GM19438 (cell line): ENCODE results near the gene BTG2.

Experiments
- ATAC-seq: cut with Tn5 transposase; IDR thresholded peaks from one replicate; pipeline ENCODE4 v1.9.1; 2021; ENCODE audit warnings: low read depth; ENCODE audit not compliant: unreplicated experiment

BTG2 gene

DNA sequence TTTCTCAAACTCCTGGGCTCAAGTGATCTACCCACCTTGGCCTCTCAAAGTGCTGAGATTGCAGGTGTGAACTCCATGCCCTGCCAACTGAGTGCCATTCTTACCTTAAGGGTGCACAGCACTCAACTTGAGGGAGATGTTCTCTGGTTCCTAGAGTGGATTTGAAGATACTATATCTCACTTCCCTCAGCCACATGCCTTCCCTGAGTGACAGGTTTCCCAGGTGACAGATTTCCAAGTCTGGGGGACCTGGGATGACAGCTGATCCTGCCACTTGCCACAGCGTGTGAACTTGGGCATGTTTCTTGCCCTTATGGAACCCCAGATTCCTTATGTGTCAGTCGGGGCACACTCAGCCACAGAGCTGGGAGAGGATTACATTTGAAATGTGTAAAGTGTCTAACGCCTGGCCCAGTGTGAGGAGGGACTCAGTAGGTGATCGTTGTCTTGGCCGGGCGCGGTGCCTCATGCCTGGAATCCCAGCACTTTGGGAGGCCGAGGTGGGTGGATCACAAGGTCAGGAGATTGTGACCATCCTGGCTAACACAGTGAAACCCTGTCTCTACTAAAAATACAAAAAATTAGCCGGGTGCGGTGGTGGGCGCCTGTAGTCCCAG is 29.6 kb upstream of the BTG2 start:
- ATAC-seq: no peak

DNA sequence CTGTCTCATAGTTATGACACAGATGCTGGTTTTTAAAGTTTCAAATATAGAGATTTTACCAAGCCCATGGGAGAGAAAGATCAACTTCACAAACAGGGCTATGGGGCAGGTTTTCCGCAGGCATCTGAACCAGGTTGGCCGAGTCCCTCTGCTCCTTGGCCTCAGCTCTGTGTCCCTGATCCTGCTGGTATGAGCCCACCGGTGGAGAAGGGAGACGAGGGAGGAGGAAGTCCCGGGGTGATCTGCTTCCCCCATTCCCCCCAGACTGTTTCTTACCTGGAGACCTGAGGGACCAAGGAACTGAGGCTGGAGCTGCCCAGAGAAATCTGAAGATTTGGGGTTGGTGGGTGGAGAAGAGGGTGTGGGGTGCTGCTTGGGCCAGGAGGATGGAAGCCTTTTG is 28.9 kb upstream of the BTG2 start:
- ATAC-seq: no peak

GRCh38 chr1:203276916-203277545 is 28.3 kb upstream of the BTG2 start:
- ATAC-seq: no peak

DNA sequence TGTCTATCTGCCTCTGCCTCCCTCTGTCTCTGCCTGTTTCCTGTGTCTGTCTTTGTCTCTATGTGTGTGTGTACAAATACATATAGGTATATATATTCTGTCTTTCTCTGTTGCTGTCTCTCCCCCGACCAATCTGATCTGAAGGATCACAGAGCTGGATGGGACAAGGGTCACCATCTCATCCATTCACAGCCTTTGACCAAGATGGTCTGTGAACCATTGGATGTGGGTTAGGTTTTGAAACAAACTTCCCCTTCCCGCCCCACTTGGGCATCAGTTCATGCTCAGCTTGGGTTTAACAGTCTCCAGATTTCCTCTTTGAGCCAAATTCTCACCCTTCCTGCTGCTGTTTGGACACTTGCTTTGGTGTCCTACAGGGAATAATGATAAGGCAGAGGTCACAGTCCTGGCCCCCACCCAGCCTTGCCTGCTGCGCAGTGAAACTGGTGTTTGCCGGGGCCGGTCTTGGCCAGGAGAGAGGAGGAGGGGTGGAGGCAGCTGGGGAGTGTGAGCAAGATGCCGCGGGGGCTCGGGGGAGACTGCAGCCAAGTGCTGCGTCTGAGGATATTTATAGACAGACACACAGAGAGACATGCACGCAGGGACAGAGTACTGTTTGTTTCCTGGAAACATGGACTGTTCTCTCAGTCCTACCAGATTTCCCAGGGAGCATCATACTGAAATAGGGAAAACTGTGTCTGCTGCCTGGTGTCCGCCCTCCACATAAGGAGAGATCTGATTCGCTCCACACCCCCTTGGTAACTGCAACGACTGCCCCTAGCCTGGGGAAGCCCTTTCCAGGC is 27.0 kb upstream of the BTG2 start:
- no peak for ATAC-seq

DNA sequence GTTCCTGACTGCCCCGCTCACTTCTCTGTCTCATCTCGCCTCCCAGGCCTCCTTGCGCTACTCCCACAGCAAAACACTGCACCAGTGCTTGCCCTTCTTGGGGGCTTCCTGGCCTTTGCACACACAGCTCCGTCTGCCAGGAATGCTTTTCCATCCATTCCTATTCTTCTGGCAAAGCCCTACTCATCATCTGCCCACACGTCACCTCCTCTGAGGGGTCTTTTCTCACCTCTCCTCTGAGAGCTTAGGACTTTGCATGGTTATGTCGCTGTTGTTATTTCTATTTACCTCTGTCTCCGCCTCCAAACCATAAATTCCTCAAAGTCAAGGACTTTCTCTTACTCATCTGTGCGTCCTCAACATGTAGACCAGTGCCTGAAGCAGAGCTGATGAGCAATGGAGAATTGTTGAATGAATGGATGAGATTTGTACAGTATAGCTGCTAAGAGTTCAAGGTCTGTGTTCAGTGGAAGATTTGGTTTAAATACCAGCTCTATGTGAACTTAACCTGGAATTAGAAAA is 26.4 kb upstream of the BTG2 start:
- no peak for ATAC-seq

DNA sequence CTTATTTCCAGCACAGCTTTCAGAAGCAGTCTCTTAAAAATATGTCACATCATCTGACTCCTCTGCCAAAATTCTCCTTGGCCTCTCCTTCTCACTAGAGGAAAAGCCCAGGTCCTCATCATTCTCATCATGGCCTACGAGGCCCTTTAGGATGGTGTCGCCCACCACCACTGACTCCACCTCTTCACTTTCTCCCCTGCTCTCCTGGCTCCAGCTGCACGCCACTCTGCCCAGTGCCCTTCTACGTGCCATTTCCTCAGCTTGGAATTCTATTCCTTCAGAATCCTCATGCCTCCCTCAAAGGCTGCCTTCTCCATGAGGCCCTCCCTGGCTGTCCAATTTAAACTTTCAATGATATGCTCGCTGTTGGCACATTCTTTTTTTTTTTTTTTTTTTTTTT is 25.3 kb upstream of the BTG2 start:
- ATAC-seq: no peak

GRCh38 chr1:203281033-203281432 is 24.3 kb upstream of the BTG2 start:
- no peak for ATAC-seq

GRCh38 chr1:203281851-203282661 is 23.3 kb upstream of the BTG2 start:
- no peak for ATAC-seq

GRCh38 chr1:203282720-203283542 is 22.4 kb upstream of the BTG2 start:
- ATAC-seq: peak; percentile 31

GRCh38 chr1:203283597-203283996 is 21.7 kb upstream of the BTG2 start:
- ATAC-seq: no peak

GRCh38 chr1:203284411-203285123 is 20.8 kb upstream of the BTG2 start:
- no peak for ATAC-seq

DNA sequence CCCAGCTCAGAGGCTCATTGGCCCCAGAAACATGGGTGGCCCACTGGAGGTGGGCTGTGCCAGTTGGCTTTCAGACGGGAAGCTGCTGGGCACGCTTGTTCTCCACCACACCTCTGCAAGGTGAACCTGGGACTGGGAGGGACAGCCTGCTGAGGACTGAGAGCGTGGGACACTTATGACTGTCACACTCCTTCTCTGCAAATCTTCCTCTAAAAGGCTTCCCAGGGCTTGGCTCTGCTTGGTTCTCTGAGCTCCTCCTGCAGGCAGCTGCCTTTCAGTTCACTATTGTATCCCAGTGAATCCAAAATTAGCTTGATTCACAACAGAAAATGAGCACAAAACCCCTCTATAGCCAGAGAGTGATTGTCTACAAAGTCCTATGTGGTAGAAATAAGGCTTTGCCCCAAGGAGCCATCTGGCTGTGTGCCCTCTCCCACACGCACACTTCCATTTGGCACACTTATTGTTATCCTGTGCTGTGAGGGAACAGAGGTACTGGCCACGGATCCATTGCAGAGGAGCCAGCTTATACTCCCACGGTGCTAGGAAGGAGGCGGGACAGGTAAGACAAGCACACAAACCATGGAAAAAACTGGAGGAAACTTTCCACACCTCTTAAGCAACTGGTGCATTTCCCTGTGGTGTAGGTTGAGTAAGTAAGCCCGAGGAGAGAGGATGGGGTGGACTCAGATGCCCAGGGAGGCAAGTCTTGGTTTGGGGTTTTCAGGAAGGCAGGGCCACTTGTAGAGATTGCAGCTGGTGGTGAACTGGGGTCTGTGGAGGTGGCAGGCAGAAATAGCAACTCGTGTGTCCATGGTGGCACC is 18.9 kb upstream of the BTG2 start:
- no peak for ATAC-seq

DNA sequence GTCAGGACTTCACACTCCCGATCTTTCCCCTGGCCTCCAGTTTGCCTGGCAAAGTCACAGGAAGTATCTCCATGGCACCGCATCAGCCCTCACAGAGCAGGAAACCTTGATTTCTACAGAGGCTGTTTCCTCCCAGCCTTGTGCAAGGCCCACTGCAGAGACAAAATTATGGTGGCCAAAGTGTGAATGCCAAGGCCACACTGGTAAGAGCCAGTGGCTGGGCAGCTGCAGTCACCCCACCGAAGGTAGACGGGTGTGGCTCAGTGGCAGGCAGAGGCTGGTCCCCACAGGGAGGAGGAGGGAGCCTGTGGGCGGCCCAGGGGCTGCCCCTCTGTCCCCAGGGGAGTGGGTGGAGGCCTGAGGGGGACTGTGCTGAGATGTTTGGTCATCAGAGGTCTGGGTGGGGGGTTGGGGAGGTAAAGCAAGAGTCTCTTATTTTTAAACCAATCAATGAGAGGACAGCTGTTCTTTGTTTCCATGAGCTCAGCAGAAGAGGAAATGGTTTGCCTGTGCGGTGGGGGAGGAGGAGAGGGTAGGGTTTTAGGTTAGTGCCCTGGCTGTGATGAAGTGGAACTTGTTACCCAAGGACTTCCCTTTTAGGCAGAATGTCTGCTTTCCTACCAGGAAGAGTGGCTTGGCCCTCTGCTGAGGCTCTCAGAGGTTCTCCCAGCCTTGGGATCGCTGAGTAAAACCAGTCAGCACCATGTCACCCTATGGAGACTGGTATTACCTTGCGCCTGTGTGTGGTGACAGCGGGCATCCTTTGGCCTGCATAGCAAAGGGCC is 18.0 kb upstream of the BTG2 start:
- ATAC-seq: peak; percentile 41

DNA sequence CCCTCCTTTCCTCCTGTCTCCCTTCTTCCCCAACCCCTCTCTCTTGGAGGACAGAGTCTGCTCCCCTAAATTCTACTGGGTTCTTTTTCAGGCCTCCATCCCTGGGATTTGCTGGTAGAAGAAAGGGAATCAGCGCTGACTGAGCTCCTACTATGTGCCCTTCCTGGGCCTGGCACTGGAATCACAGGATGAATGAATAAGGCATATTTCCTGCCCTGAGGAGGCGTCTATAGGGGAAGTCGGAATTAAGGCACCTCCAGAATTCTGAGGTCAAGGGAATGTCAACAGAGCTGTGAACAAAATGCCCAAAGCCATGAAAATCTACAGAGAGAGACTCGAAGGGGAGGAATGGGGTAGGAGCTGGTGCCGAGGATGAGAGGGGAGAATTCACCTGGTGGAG is 17.4 kb upstream of the BTG2 start:
- no peak for ATAC-seq

DNA sequence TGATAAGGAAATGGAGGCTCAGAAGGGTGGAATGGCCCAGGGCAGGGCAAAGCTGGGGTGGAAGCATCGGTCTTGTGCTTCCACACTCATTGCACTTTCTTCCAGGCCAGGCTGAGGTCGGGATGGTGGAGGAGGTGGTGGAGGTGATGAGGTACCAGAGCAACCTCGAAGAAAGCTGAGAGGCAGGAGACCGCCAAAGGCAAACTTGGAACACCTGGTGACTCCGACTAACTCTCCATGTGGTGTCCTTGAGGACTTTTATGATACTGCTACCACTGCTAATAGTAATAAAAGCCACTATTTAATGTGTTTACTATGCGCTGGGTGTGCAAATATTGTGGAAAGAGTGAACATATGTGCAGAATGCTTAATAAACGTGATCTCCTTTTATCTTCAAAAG is 16.9 kb upstream of the BTG2 start:
- ATAC-seq: no peak

DNA sequence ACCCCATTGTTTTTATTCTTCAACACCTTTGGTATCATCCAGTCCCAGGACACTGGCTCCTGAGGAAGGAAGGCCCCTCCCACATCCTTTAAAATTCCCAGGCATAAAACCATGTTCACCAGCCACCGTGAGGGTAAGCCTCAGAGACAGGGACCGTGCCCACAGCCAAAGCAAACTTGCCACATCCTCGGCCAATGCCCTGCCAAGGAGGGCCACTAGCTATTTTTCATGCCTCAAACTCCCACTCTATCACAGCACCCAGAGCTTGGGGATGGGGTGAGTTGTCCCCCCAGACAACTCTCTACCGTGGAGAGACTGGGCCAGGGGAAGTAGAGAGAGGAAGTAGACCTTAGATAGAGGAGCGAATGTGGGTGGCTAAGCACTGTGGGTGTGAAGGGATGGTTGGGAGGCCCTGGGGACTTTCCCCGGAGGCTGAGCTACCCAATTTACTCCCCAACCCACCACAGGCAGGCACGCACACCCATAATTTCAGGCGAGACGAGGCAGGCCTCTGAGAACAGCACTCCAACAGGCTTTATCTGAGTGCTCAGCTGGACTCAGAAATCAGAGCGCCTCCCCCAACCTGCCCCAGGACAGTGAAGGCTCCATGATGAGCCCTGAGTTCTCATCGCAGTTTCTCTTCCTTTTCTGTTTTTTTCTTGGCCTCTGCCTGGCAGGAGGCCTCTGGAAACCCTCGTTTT is 15.9 kb upstream of the BTG2 start:
- ATAC-seq: peak; percentile 49

DNA sequence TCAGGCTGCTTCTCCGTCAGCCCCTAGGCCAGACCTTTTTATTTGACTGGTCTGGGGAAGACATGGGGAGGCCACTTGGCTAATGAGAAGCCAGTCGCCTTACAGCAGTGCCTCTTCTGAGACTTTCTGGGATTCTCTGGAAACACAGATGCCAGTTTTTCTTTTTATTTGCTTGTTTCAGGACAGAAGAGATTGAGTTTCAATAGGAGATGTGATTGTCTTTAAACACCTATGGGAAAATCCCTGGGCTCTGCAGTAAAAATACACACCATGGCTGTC is 15.4 kb upstream of the BTG2 start:
- no peak for ATAC-seq
